ENCODE data around the gene PLEKHA5.

The PLEKHA5 gene

DNA sequence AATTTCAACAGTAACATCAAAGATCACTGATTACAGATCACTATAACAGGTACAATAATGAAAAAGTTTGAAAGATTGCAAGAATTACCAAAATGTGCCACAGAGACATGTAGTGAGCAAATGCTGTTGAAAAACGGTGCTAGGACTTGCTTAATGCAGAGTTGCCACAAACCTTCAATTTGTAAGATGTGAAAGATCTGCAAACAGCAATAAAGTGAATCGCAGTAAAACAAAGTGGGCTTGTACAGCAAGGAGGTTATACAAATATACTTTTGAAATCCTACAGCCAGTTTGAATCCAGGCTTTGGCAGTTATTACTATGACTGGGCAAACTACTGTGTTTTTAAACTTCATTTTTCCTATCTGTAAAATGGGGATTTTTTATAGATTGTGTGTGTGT, 1.0 kb upstream of the PLEKHA5 start:
- DNase-seq = no peak

DNA sequence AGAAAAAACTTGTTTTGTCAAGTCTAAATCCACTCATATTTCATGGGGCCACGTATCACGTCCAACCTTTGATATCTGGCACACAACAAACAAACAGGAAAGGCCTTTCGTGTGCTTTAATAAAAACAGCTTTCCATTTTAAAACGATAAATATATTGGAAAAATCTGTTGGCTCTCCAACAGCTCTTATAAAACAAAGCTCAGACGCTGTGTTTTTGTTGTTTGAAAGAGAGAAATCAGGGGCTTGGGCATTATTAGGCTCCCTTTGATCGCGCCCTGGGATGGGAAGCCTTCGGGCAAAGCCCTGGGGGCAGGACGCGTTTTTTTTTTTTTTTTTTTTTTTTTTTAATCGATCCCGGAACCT, 429 bp upstream of the PLEKHA5 start:
- no peak for DNase-seq

DNA sequence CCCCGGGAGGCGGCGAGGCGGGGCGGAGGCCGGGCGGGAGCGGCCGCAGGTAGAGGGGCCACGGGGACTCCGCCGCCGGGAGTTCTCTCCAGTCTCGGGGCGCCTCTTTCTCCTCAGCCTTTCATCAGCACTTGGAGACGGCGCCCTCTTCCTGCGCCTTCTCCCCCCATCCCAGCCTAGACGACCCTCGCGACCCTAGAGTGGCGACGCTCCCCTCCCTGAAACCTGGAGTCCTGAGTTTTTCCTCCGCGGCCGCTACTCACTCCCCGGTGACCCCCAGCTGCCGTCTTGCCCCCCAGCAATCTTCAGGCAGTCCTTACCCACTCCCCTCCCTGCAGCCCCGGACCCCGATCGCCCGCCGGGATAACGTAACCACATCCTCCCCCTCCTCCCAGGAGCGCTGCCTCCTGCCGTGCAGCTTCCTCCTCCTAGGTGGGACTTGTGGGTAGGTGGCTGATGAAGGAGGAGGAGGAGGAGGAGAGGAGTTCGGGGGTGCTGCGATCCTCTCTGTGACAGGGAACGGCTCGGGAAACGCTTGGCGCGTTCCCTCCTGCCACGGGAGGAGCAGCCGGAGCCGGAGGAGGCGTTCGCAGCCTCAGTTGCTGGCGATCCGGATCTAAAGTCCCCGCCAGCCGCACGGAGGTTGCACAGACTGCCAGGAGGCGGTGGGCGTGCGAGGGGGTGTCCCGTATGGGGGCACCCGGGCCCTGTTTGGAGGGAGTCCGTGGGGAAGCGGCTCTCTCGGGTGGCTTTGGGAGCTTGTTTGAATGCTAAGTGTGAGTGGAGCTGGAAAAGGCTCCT, 891 bp downstream of the PLEKHA5 start:
- DNase-seq = no peak

DNA sequence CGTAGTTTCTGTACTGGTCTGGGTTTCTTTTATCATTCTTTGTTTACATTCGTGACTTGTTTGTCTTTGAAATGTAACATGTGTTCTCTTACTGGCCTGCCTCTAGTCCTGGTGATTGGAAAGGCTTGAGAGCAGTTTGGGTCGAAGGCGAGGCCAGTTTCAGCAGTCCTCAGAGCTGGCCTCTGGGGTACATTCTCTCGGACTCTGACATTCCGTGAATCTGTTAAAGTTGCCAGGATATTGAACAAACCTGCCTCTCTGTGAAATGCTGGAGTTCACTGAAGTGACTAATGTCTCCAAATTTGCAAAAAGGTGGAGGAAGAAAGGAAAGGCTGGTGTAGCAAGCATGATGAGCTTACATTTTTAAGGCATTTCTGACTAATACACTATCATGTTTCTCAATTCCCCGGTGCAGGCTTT, 1.5 kb downstream of the PLEKHA5 start:
- DNase-seq = no peak

DNA sequence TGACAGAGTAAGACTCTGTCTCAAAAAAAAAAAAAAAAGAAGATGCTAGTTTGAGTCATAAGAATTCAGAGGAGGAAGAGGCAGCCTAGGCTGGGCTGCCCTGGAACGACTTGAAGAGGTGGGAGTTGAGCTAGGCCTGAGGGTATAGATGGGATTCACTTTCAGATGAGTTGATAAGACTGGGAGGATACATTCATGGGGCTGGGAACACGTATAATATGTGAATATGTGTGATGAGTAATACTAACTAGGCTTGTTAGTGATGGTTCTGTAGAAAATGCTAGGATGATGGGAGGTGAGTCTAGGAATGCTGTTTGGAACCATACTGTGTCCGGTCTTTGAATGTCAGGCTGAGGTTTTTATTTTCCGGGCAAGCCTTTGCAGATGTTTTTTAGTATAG, 9.0 kb downstream of the PLEKHA5 start:
- DNase-seq = no peak

DNA sequence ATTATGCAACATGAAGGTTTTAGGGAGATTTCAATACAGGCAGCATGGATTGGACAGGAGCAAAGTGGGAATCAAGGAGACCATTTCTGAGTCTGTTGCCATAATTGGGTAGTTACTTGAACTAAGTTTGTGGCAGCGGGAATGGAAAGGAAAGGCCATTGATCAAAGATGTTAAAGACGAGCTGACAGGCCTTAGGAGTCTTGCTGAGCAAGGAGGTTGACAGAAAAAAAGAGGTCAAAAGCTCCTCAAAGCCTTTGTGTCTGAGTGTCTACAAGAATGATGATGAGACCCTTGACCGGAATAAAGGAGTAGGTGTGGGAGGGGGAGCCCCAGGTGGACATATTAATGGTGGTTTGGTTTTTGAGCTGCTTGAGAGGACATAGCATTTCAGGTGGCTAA, 9.4 kb downstream of the PLEKHA5 start:
- no peak for DNase-seq

DNA sequence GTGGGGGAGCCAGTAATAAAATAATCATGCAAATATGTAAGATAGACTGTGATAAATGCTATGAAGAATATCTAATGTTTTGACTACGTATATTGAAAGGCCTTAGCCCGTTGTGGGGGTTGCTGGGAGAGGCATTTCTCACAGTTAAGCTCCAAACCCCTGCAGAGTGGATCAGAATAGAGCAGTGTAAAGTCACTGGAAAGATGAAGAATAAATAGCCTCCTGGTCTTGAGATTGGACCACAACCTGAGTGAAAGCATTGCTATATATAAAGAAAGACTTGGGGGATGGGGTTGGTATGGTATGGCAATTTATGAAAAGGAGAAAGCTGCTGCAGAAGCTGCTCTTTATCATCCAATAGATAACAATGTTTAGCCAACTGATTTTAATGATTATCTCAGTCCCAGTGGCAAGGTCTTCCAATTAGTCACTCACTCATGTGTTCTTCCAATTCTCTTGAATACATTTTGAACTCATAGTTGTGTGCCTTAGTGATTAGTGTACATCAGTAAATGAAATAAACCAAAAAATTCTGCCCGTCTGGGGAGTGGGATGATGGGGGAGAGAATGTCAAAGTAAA, 10.2 kb downstream of the PLEKHA5 start:
- DNase-seq = no peak

DNA sequence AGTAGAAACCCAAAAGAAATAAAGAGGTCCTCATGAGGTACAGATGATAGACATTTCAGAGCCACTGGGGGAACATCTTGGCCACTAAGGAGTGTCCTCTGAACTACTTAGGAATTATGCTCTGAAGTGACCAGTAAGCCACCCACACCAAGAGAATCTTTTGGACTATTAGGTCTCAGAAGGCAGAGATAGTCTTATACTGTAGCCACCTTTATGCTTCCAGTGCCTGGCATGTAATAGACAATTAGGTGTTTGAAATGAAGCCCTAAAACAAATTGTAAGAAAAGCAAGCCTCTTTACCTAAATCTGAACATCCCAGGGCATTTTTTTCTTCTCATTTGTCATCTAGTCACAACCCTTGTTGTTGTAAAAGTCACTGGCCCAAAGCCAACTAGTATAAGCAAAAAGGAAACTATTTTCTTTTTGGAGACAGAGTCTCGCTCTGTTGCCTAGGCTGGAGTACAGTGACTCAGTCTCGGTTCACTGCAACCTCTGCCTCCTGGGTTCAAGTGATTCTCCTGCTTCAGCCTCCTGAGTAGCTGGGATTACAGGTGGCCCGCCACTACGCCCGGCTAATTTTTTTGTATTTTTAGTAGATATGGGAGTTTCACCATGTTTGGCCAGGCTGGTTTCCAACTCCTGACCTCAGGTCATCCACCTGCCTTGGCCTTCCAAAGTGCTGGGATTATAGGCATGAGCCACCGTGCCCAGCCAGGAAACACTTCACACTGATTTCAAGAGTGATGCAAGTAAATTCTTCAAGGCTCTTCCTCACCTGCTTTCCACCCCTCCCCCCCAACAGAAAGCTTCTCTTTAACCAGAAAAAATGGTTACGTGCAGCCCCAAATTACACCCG, 11.1 kb downstream of the PLEKHA5 start:
- DNase-seq = no peak

DNA sequence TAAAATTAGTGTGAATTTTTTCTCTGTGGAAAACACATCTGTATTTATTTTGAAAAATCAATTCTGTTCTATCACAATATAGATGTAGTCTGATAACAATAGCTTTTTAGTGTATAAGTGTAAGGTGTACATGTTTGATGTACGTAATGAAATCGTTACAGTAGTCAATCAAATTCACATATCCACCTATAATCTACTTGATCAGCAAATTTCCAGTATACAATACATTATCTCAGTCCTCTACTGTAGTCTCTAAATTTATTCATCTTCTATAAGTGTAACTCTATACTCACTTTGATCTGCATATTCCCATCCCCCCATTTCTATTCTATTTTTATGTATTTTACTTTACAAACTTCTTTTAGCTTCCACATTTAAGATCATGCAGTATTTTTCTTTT, 13.0 kb downstream of the PLEKHA5 start:
- no peak for DNase-seq

DNA sequence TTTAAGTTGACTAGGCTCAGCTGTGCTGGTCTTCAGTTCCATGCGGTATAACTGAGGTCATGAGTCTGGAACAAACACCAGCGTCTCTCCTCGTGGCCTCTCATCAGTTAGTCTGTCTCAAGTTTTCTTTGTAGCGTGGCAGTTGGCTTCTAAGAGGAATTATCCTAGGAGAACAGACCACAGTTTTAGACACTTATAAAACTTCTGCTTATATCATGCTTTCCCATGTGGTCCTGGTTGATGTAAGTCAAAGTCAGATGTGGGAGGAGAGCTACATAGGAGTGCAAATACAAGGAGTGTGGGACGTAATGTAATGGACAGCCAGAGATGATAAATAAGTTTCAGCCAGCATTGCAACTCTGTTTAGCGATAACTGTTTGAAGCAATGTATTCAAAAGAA, 14.8 kb downstream of the PLEKHA5 start:
- no peak for DNase-seq

DNA sequence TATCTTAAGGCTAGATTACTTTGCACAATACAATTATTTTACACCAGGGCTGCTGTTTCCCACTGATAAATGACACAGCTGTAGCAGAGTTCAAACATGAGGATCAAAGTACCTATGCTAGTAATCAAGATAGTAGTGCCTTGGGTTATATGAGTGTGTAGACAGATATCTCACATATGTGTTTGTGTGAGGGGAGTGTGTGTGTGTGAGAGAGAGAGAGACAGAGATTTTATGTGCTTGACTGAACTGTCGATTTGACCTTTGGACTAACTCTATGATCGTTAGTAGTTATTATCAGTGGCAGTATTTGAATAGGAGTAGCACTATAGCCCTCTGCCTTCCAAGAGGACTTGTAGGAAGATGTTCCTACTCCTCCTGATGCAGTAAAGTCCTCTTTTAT, 15.5 kb downstream of the PLEKHA5 start:
- no peak for DNase-seq

DNA sequence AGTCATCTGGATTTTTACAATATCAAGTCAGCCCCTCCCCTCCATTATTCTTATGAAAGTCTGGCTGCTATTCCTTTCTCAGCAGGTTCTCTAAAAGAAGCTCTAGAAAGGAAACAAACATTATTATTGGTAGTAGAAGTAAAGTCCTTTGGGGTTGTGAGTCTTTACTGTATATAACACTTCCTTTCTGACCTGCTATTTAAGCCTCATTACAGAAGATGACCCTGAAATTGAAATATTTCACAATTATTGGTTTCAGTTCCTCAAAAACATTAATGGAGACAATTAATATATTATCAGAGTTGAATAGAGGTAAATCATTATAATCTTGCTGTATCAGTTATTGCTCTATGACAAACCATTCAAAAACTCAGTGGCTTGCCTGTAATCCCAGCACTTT, 19.3 kb downstream of the PLEKHA5 start:
- DNase-seq = no peak

DNA sequence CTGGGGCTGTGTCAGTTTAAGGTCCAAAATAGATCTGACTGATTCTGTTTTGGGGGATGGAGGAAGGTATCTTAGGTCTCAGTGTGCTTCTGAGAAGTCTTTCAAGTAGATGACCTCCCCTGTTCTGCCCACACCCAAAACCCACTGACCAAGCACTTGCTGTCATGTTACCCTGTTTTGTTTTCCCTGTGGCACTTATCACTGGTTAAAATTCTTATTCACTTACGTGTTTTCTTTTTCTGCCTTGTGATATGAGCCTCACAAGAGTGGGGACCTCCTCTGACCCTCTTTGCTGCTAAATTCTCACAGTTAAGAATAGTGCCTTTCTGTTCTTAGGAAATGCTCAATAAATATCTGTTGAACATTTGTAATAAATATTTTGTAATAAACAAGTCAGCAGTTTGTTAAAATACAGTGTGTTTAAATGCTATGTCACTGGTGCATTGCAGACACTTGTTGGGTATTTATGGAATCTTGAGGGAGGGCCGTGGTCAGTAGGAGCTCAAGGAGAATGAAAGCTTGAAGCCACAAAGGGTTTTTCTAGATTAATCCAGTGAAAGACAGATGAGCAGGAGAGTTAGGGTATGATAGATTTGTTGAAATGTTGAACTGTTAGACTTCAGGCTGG, 20.9 kb downstream of the PLEKHA5 start:
- no peak for DNase-seq

DNA sequence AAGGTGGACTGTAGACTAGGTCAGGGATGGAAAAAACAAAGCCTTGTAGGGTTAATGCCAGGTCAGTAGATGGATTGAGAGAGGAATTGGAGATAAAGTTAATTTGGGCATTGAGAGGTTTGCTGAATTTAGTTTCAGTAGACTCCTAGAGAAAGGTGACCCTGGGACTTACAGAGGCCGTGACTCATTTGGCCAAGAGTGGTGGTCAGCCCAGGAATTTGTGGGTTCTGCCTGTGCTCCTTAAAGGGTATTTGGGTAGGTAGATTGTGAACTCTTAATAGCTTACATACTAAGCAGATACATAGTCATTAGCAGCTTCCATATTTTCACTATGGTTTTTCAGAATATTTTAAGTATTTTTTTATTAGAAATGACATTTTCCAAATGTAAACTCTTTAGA, 21.8 kb downstream of the PLEKHA5 start:
- DNase-seq = no peak

DNA sequence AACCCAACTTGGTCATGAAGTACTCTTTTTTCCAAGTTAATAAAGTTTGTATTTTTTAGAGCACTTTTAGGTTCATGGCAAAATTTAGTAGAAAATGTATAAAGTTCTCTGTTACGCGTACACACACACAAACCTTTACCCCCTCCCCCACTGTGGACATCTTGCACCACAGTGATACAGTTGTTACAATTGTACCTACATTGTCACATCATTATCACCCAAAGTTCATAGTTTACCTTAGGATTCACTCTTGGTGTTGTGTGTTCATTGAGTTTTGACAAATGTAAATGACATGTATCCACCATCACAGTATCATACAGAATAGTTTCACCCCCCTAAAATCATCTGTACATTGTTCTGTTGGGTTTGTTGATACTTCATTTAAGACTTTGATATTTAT, 23.9 kb downstream of the PLEKHA5 start:
- no peak for DNase-seq

DNA sequence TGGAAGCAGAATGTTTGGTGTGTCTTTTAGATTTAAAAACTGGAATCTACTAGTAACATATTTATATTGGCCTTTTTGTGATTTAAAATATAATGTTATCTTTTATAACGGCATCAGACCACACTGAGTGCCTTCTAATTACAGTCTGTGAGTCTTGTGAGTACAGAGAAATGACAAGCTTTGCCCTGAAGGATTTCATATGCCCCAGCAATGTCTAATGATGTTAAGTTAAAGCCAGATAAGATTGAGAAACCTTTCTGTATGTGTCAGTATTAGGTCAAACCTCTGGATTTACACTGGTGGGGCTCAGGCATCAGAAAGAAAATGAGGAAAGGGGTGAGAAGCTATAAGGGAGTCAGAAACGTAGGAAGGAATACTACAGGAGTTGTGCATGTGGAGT, 25.2 kb downstream of the PLEKHA5 start:
- DNase-seq = no peak

DNA sequence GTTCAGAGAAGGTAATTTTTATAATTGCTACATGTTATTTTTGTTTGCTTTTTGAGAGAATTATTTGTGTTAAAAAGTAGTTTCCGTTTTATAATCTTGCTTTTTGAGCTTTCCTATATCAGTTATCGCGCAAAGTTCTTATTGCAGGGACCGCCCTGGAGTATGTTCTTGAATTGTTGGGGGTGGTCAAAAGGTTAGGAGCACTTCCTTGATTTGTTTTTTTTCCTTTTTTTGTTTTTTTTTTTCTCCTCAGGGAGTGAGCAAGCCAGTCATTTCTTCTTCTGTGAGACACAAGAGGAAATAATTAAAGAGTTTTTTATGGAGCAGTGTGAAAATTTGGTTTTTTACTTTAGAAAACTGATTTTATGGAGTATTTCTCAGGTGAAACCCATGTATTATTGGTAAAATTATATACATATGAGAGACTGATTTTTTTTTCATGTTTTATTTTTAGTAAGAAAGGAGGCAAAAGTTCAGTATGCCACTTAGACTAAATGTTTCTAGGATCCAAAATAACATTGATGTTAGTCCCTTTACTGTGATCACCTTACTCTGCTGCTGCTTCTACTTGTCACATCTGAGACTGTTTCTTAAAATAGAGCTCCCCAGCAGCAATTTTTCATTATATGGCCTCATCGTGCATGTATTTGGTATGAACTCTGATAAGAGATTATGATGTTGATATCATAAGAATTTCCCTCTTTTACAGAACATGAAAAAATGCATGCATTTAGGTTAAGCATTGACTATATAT, 26.6 kb downstream of the PLEKHA5 start:
- DNase-seq = no peak

DNA sequence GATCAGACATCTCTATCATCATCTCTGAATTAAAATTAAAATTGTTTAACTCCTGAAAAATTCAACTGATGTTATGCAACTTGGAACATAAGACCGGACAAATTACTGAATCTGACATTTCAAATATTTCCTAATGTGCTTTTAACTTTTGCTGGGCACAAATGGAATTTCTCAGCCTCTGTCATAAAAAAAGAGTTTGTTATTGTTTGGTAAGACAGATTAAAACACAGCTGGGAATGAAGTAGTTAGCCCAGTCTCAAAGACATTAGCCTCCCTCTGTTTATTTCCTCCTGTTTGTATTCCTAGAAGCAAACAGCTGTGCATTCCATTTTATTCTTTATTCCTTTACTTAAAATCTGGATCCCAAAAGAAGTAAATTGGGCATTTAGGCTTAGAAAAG, 29.4 kb downstream of the PLEKHA5 start:
- no peak for DNase-seq

DNA sequence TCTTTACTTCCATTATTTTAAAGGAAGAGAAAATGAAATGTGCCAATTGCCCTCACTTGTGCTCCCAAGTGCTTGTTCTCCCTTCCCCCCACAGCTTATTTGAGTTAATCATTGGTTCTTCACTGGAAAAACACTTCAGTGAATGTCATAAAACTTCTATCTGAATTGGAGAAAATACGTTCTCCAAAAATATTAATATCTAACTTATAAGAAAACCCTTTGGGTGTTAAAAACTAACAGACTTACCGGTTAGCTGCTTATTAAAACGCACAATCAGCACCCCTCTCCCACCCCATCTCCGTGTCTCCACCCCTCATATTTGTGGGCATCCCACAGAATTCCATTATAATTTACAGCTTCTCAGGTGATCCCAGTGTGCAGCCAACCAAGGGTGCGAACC, 31.7 kb downstream of the PLEKHA5 start:
- no peak for DNase-seq

DNA sequence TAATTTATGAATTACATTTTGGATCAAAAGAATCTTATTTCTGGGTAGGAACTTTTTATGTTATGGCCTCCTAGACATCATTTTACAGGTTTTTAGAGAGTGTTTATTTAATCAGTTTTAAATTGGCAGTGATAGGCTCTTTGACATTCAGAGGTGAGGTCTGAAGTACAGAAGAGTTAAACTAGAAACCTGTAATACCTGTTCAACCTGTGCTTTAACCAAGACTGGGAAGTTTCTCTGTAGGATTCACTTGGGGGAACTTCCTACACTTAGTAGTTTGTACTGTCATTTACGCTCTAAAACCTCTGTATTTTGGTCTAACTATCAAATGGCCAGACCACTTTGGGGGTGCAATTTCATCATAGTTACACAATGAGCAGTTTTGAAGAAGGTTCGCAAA, 35.9 kb downstream of the PLEKHA5 start:
- no peak for DNase-seq

DNA sequence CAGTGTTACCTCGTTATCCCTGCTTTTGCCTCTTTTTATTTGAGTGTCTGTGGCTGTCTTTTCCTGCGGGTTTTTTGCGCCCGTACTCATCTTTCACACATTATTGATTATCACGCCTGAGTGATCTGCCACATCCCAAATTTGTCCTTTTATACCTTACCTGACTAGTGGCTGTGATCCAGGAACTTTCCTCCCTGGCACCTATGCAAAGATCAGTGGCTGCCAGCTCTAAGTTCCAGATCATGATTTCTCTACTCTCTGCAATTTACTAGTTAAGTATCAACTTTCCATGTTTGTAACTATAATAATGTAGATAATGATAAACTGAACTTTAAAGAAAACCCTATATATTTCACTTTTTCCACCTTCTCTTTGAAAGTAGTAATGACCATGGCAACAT, 36.9 kb downstream of the PLEKHA5 start:
- no peak for DNase-seq

DNA sequence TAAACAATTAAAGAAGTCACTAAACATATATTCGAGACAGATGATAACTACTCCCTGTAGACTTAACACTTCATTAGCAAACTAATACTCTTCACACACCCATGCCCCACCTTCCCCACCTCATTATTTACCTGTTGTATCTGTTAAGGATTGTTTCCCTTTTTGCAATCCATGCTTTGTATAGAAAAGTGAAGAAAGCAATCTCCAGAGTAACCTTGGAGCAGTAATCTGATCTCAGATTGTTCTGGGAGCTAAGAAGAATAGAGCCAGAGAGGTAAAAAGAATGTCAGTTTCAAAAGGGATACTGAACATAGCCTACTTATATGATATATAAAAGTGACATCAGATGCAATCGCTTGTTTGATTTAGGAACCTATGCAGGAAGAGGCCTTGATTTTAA, 37.4 kb downstream of the PLEKHA5 start:
- no peak for DNase-seq

DNA sequence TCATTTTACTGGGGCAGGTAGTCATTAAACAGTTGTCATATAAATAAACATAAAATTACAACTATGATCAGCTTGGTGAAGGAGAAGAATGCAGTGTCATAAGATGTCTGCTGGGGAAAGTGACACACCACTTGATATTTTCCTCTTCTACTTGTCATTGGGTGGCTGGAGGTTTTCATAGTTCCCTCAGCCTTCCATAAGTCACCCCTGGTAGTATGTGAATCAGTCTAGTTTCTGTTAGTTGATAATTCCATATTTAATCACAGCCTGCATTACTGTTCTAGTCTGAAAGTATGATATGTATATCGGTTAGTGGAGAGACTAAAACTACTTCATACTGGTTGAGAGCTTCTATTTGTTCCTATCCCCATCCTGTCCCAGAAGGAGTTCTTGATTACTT, 38.2 kb downstream of the PLEKHA5 start:
- DNase-seq = no peak

Data from activated CD4-positive, alpha-beta T cell treated with anti-CD3 and anti-CD28 coated beads, Interleukin-2, amount 50 U/mL, for 16 hours (primary cell).